ENCODE data around the gene EMC6. TPM values are rescaled to one million over a fixed set of nuclear protein-coding genes. Genes with fewer than 3 reads are reported as not detected.

Gene EMC6
- total RNA-seq, 5 donors from 2014 or later (not counting 1 experiment from before 2014, with no cell fraction given): 22.4 to 36.2 (median 33.6) TPM

Other genes with a start within 250 kb of the EMC6 start
- not detected for gene OR1E2, start 235.0 kb upstream of the EMC6 start, total RNA-seq
- 1 to 10 TPM in 2 of 5 donors, not detected in 3; 1.3 to 1.5 TPM for gene SPATA22, start 197.0 kb upstream of the EMC6 start, total RNA-seq
- not detected for gene ASPA, start 192.8 kb upstream of the EMC6 start, total RNA-seq
- 1 to 10 TPM in 1 of 5 donors, under 1 TPM in 4; 0.23 to 1.4 (median 0.44) TPM for gene TRPV3, start 111.0 kb upstream of the EMC6 start, total RNA-seq
- 1 to 10 TPM; 4.3 to 8.0 (median 6.0) TPM for gene TRPV1, start 59.4 kb upstream of the EMC6 start, total RNA-seq
- 10 to 100 TPM in 3 of 5 donors, 1 to 10 TPM in 2; 6.4 to 12.3 (median 10.5) TPM for gene SHPK, start 32.6 kb upstream of the EMC6 start, total RNA-seq
- gene CTNS, start 32.1 kb upstream of the EMC6 start, total RNA-seq: 10 to 100 TPM in 3 of 5 donors, 1 to 10 TPM in 2; 7.1 to 15.9 (median 11.4) TPM
- gene TAX1BP3, start 234 bp upstream of the EMC6 start, total RNA-seq: 10 to 100 TPM in 3 of 5 donors, 1 to 10 TPM in 2; 9.1 to 15.3 (median 14.6) TPM
- 10 to 100 TPM; 19.6 to 35.6 (median 29.9) TPM for gene P2RX5, start 27.3 kb downstream of the EMC6 start, total RNA-seq
- 1 to 10 TPM in 1 of 5 donors, under 1 TPM in 4; 0.33 to 1.0 (median 0.68) TPM for gene HASPIN, start 55.1 kb downstream of the EMC6 start, total RNA-seq
- 10 to 100 TPM; 13.0 to 40.0 (median 25.2) TPM for gene ITGAE, start 132.4 kb downstream of the EMC6 start, total RNA-seq
- gene NCBP3, start 177.4 kb downstream of the EMC6 start, total RNA-seq: 10 to 100 TPM; 35.6 to 55.5 (median 46.7) TPM
- 10 to 100 TPM in 1 of 5 donors, 1 to 10 TPM in 4; 5.3 to 11.0 (median 6.0) TPM for gene CAMKK1, start 224.2 kb downstream of the EMC6 start, total RNA-seq
- 1 to 10 TPM in 3 of 5 donors, under 1 TPM in 2; 0.95 to 3.3 (median 1.2) TPM for gene P2RX1, start 247.7 kb downstream of the EMC6 start, total RNA-seq